ENCODE measurements around the gene USP31.

The USP31 gene

DNA sequence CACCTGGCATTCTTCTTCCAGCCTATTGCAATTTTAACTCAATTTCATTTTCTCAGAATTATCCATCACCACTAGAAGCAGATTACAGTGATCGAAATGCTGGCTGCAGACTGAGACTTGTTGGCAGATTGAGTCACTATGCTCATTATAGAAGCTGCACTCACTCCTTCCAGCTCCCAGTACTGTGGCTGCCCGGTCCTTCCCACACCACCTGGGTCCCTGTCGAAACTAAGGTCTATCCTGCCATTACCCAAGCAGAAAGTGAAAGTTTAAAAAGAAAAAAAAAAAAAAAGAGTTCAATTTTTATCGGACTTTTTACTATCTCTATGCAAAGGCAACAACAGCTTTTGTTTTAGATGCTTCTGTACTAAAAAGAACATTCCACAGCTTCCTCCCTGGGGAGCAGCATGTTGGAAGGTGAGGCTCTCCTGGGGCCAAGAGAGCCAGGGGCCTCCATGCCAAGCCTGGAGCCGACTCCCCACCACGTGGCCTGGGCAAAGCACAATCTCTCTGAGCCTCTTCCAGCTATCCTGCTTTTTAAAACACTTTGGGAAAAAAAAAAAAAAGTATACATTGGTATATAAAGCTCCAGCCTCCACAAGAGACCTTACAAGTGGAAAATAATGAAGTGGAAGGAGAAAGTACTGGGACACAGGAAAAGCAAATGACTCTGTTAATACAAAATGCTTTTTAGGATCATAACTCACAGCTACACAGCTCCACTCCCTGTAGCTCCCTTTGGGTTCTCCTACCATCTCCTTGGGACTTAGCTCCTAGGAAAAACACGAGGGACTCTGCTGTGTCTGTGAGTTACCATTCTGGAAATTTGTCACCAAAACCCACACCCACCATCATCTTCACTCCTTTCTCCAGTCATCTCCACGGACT is 77.8 kb downstream of the USP31 start:
- Histone ChIP-seq H3K27me3 (ENCODE audit: control insufficient read depth, insufficient read depth, low read length) (no peaks in the 10 kb centered on the region), H3K4me1 (ENCODE audit: control insufficient read depth, low read depth, low read length) (no peaks in the 10 kb centered on the region)

DNA sequence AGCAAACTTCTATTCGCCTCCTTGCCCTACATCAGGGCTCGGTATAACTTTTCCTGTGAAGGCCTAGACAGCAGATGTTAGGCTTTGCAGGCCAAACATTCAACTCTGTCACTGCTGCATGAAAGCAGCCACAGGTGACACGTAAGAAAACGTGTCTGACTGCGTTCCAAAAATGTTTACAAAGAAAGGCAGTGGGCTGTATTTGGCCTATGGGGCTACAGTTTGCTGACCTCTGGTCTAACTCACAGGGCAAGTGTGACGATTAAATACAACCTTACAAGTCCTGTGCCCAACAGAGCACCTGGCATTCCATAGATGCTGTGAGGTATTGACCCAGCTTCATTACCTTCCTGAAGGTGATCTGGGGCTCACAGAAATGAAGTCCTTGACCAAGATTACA is 79.4 kb downstream of the USP31 start:
- Histone ChIP-seq H3K27ac (ENCODE audit: low read length) (no peak overlapping the region), H3K27me3 (ENCODE audit: control insufficient read depth, insufficient read depth, low read length) (no peaks in the 10 kb centered on the region), H3K36me3 (ENCODE audit: control insufficient read depth, low read depth, low read length) (peaks cover 51% of the 10 kb centered on the region), H3K9ac (ENCODE audit: low read length) (no peak overlapping the region), H3K4me1 (ENCODE audit: control insufficient read depth, low read depth, low read length) (no peaks in the 10 kb centered on the region), H3K9me3 (ENCODE audit: control insufficient read depth, low read depth, low read length) (no peaks in the 10 kb centered on the region), H3K4me3 (ENCODE audit: low read length) (no peak overlapping the region)

More for the DNA sequence above, 77.8 kb downstream of the USP31 start:
- no peaks in the 10 kb centered on the region for H3K9me3 ChIP-seq (ENCODE audit: control insufficient read depth, low read depth, low read length)
- H3K27ac ChIP-seq (ENCODE audit: low read length) = no peak overlapping the region
- no peak overlapping the region for H3K9ac ChIP-seq (ENCODE audit: low read length)
- H3K4me3 ChIP-seq (ENCODE audit: low read length) = no peak overlapping the region
- peaks cover 51% of the 10 kb centered on the region for H3K36me3 ChIP-seq (ENCODE audit: control insufficient read depth, low read depth, low read length)

DNA sequence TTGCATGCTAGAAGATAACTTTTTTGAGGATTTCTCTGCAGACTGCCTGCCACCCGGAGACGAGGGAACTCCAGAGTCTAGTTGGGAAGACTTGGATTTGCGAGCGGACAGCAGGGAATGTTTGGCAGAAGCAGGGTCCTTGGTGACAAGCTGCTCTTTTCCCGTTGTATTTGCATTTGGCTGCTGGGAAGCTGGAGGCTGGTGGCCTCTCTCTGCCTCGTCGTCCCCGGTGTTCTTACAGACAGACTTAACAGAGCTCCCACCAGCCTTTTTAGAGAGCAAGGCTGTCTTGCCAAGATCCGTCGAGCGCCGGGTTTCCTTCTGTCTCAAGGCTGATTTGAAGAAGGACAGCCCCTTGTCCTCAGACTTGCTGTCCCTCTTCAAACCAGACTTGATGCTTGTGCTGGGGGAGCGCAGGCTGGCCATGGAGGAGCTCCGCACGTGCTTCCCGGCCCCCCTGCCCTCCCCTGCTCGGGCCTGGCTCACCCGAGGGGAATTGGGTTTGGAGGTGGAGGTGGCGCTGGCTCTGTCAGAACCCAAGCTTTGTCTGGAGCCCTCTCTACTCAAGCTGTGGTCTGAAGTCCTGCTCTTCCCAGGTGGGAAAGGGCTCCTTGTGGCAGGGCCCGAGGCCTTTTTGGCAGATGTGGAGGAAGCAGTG is 81.0 kb downstream of the USP31 start:
- peaks cover 42% of the 10 kb centered on the region for H3K36me3 ChIP-seq (ENCODE audit: control insufficient read depth, low read depth, low read length)

DNA sequence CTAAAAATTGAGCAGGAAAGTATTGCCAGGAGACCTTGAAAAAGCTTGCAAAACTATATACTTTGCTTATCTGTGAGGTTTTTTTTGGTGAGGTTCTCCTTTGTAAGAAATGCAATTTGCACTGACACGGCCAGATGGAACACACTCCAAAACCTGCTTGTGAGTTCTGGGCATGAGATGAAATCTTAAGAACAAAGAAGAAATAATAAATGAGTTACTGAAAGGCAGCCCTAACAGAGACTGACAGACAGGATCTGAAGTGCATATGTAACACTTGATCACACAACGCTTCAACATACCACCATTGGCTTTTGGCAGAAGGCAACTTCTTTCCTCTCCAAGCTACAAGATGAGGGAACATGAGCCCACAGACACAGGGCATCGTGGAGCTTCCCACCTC is 82.6 kb downstream of the USP31 start:
- no peaks in the 10 kb centered on the region for H3K9me3 ChIP-seq (ENCODE audit: control insufficient read depth, low read depth, low read length)
- H3K4me3 ChIP-seq (ENCODE audit: low read length) = no peak overlapping the region
- peaks cover 36% of the 10 kb centered on the region for H3K36me3 ChIP-seq (ENCODE audit: control insufficient read depth, low read depth, low read length)
- no peaks in the 10 kb centered on the region for H3K27me3 ChIP-seq (ENCODE audit: control insufficient read depth, insufficient read depth, low read length)
- H3K9ac ChIP-seq (ENCODE audit: low read length) = no peak overlapping the region
- peaks cover 3% of the 10 kb centered on the region for H3K4me1 ChIP-seq (ENCODE audit: control insufficient read depth, low read depth, low read length)
- H3K27ac ChIP-seq (ENCODE audit: low read length) = no peak overlapping the region

More for the DNA sequence above, 81.0 kb downstream of the USP31 start:
- H3K27ac ChIP-seq (ENCODE audit: low read length) = no peak overlapping the region
- no peaks in the 10 kb centered on the region for H3K4me1 ChIP-seq (ENCODE audit: control insufficient read depth, low read depth, low read length)
- H3K4me3 ChIP-seq (ENCODE audit: low read length) = no peak overlapping the region
- no peaks in the 10 kb centered on the region for H3K9me3 ChIP-seq (ENCODE audit: control insufficient read depth, low read depth, low read length)
- H3K27me3 ChIP-seq (ENCODE audit: control insufficient read depth, insufficient read depth, low read length) = no peaks in the 10 kb centered on the region
- H3K9ac ChIP-seq (ENCODE audit: low read length) = no peak overlapping the region

DNA sequence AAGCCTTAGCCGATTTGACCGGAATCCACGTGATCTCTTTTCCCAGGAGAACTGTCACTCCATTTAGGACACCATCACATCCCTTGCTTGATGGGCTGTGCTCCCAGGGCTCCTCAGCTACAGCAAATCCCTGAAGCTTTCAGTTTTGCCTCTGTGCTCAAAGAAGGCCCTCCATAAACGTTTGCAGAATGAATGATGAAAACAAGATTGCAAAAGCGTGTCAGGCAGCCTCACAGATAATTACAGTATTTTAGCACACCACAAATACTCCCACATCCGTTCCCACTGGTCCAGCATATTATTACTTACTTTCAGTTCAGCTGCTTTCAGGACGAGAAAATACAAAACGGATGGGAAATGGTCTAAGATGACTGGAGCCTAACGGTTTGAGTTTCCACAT is 84.6 kb downstream of the USP31 start:
- no peaks in the 10 kb centered on the region for H3K27me3 ChIP-seq (ENCODE audit: control insufficient read depth, insufficient read depth, low read length)
- H3K4me1 ChIP-seq (ENCODE audit: control insufficient read depth, low read depth, low read length) = peaks cover 12% of the 10 kb centered on the region
- no peak overlapping the region for H3K27ac ChIP-seq (ENCODE audit: low read length)
- H3K4me3 ChIP-seq (ENCODE audit: low read length) = no peak overlapping the region
- no peak overlapping the region for H3K9ac ChIP-seq (ENCODE audit: low read length)
- H3K9me3 ChIP-seq (ENCODE audit: control insufficient read depth, low read depth, low read length) = no peaks in the 10 kb centered on the region
- H3K36me3 ChIP-seq (ENCODE audit: control insufficient read depth, low read depth, low read length) = peaks cover 25% of the 10 kb centered on the region

DNA sequence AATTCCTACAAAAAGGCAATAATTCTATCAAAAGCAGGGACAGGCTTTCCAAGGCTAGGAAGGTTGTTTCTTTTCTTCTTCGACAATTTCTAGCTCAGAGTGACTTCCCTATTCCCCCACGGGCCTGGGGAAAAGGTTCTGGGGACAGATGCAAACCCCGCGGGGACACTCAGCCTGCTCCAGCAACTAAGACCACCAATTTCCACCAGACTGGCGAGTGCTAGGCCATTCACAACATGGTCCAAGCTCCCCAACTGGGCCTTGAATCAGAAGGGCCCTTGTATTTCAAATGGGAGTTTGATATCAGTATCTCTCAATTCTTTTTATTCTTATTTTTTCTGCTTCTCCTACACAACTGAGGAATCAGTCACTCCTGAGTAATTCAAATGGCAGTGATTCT is 86.7 kb downstream of the USP31 start:
- Histone ChIP-seq H3K36me3 (ENCODE audit: control insufficient read depth, low read depth, low read length) (peaks cover 5% of the 10 kb centered on the region), H3K4me1 (ENCODE audit: control insufficient read depth, low read depth, low read length) (peaks cover 19% of the 10 kb centered on the region), H3K9me3 (ENCODE audit: control insufficient read depth, low read depth, low read length) (no peaks in the 10 kb centered on the region), H3K27me3 (ENCODE audit: control insufficient read depth, insufficient read depth, low read length) (no peaks in the 10 kb centered on the region), H3K9ac (ENCODE audit: low read length) (no peak overlapping the region), H3K4me3 (ENCODE audit: low read length) (no peak overlapping the region), H3K27ac (ENCODE audit: low read length) (no peak overlapping the region)

DNA sequence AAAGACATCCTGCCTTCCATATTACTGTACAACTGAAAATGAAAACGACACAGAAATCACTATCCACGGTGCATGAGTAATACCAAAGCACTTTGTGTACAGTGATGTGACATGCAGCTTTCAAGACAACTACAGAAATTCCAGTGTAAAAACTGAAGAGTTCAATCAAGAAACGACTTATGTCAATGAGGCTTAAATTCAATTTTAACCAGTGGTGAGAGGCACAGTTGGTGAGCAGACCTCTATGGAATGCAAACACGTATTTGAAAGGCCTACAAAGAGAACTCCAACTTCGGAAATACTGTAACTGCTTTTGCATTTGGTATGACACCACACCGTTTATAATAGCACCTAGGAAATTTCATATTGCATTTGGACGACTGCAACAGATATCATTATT is 87.6 kb downstream of the USP31 start:
- H3K4me3 ChIP-seq (ENCODE audit: low read length) = no peak overlapping the region
- H3K27ac ChIP-seq (ENCODE audit: low read length) = no peak overlapping the region
- H3K9me3 ChIP-seq (ENCODE audit: control insufficient read depth, low read depth, low read length) = no peaks in the 10 kb centered on the region
- peaks cover 19% of the 10 kb centered on the region for H3K4me1 ChIP-seq (ENCODE audit: control insufficient read depth, low read depth, low read length)
- H3K36me3 ChIP-seq (ENCODE audit: control insufficient read depth, low read depth, low read length) = peaks cover 2% of the 10 kb centered on the region
- no peak overlapping the region for H3K9ac ChIP-seq (ENCODE audit: low read length)
- no peaks in the 10 kb centered on the region for H3K27me3 ChIP-seq (ENCODE audit: control insufficient read depth, insufficient read depth, low read length)

DNA sequence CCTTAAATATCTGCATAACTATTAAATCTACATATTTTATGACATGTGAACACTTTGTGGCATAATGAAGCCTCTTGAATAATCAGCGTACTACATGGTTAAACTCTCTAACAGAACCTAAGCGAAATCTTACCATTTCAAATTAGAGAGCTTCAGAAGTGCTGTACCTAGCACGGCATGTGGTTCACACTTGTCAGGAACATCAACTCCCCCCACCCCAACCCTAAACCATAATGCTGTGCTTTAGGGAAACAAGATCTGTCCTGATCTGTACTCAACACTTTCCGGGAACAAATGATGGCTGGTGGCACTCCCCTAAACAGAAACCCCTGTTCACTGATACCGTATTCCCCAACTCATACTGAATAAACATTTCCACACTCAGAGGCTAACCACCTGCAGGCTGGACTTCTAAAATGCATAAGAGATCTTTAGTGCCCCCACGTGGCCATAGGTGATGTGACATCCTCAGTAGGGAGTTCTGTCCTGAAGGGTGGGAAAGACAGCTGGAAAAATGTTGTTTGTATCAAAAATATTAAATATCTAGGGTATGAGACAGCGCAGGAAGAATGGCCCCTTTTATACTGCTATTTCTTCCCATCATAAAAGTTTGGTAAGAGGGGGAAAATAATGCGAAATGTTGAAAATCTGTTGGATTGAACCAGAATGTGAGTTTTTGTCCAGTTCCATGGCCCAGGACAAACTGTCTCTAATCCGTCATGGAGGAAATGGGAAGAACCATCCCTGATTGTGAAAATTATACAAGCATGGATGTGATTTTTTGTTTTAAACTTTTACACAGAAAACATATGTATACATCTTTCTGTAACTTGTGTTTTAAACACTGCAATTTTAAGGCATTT is 88.6 kb downstream of the USP31 start:
- Histone ChIP-seq H3K4me1 (ENCODE audit: control insufficient read depth, low read depth, low read length) (peaks cover 19% of the 10 kb centered on the region), H3K36me3 (ENCODE audit: control insufficient read depth, low read depth, low read length) (no peaks in the 10 kb centered on the region)

DNA sequence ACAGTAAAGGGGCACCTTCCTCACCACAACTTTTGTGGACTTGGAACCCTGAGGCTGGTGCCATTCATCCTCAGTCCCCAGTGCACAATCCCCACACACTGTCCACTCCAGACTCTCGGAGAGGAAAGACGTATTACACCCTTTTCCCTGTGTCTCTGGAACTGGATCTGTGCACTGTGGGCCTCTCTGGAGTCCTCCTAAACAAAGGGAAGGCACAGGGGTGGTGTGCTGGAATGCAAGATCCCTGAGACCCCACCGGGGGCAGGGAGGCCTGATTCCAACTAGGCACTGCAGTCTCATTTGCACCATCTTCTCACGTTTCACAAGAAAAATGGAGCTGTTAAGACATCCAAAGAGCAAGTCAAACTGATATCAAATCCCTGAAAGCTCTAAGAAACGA is 89.8 kb downstream of the USP31 start:
- Histone ChIP-seq H3K4me3 (ENCODE audit: low read length) (no peak overlapping the region), H3K9me3 (ENCODE audit: control insufficient read depth, low read depth, low read length) (no peaks in the 10 kb centered on the region), H3K9ac (ENCODE audit: low read length) (no peak overlapping the region), H3K27me3 (ENCODE audit: control insufficient read depth, insufficient read depth, low read length) (no peaks in the 10 kb centered on the region), H3K36me3 (ENCODE audit: control insufficient read depth, low read depth, low read length) (no peaks in the 10 kb centered on the region), H3K27ac (ENCODE audit: low read length) (no peak overlapping the region), H3K4me1 (ENCODE audit: control insufficient read depth, low read depth, low read length) (peaks cover 19% of the 10 kb centered on the region)

More for the DNA sequence above, 88.6 kb downstream of the USP31 start:
- Histone ChIP-seq H3K9ac (ENCODE audit: low read length) (no peak overlapping the region), H3K4me3 (ENCODE audit: low read length) (no peak overlapping the region), H3K27me3 (ENCODE audit: control insufficient read depth, insufficient read depth, low read length) (no peaks in the 10 kb centered on the region), H3K9me3 (ENCODE audit: control insufficient read depth, low read depth, low read length) (no peaks in the 10 kb centered on the region), H3K27ac (ENCODE audit: low read length) (no peak overlapping the region)

DNA sequence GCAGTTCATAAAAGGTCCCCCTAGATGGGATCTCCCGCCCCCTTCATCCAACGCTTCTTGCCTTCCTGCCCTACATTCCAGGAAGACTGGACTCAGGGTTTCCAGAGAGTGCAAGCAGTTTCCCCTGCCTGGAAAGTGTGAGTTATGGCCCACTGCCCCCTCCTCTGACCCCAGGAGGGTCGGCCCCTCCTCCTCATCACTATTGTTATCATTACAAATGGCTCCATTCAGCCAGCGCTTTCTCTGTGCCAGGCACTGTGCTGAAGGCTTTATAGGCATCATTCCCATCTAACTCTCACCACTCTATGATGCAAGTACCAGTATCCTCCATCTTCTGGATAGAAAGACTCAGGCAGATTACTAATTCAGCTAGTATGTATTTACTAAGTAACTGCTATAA is 90.7 kb downstream of the USP31 start:
- Histone ChIP-seq H3K9me3 (ENCODE audit: control insufficient read depth, low read depth, low read length) (no peaks in the 10 kb centered on the region), H3K27me3 (ENCODE audit: control insufficient read depth, insufficient read depth, low read length) (no peaks in the 10 kb centered on the region), H3K4me1 (ENCODE audit: control insufficient read depth, low read depth, low read length) (peaks cover 19% of the 10 kb centered on the region), H3K27ac (ENCODE audit: low read length) (no peak overlapping the region), H3K4me3 (ENCODE audit: low read length) (no peak overlapping the region), H3K9ac (ENCODE audit: low read length) (no peak overlapping the region), H3K36me3 (ENCODE audit: control insufficient read depth, low read depth, low read length) (no peaks in the 10 kb centered on the region)

DNA sequence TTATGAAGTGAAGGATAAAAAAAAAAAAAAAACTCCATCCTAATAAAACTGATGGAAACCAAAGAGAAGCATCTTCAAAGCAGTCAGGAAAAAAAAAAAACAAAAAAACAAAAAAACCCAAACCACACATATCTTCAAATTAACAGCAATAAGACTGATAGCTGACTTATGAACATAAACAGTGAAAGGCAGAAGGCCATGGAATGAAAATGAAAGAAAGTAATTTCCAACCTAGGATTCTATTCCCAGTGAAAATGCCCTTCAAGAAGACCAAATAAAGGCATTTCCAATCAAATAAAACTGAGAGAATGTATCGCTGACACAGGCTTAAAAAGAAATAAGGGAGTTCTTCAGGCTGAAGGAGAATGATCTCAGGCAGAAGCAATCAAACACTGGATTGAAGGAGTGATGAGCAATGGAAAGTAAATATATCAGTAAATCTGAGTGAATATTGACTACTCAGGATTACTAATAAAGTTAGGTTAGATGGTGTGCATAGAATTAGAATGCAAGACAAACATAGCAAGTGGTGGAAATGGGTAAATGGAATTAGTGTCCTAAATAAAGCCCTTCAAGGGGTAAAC is 92.1 kb downstream of the USP31 start:
- H3K36me3 ChIP-seq (ENCODE audit: control insufficient read depth, low read depth, low read length) = no peaks in the 10 kb centered on the region
- H3K27ac ChIP-seq (ENCODE audit: low read length) = no peak overlapping the region
- no peak overlapping the region for H3K9ac ChIP-seq (ENCODE audit: low read length)
- no peak overlapping the region for H3K4me3 ChIP-seq (ENCODE audit: low read length)
- H3K4me1 ChIP-seq (ENCODE audit: control insufficient read depth, low read depth, low read length) = peaks cover 19% of the 10 kb centered on the region
- no peaks in the 10 kb centered on the region for H3K9me3 ChIP-seq (ENCODE audit: control insufficient read depth, low read depth, low read length)
- H3K27me3 ChIP-seq (ENCODE audit: control insufficient read depth, insufficient read depth, low read length) = no peaks in the 10 kb centered on the region
